GM19023 (cell line): ENCODE data around the gene C12orf43.
"Not testable (repeated sequence)": the region's sequence is repeated elsewhere in the genome, so short reads cannot be mapped to it uniquely, and the experiment has no call there.

Experiments used
- ATAC-seq: cut with Tn5 transposase; IDR thresholded peaks from one replicate; pipeline ENCODE4 v1.9.1; 2021; ENCODE audit warnings: mild to moderate bottlenecking, moderate library complexity; ENCODE audit not compliant: unreplicated experiment

The C12orf43 gene

DNA sequence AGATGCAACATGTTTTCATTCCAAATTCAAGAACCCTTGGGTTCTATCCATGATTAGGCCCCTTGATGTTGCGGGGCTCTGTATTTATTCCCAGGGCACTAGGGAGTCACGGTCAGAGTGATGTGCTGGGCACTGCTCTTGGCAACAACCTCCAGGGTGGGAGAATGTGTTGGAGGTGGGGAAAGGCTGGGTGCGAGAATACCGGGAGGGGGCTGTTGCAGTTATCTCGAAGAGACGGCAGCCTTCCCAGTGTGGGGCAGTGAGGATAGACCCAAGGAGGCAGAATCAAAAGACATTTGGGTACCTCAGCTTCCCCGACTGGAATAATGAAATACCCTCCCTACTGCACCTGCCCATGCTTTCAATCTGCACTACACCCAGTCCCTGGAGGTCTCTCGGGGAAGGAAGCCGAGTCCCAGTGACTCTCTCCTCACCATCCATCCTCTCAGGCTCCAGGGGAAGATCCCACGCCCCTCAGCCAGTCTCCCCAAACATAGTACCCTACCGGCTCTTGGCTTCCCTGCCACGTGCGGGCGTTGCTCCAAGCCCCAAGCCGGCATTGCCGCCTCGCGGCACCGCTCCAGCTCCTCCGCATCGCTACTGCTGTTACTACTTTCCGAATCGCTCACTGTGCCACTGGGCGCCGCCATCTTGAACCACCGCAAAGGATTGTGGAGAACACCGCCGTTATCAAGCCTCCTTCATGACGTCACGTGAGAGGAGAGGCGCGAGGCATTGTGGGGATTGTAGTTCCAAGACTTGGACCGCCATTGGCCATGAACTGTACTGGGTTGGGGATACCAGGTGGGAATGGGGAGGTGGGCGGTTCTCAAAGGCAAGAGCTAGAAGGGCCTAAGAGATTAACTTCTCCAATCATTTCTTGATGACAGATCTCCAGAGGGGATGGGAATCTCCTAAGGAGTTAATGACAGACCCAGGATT is at the start of gene C12orf43:
Gene C12orf43, minus strand, starts transcription at position 663 of the 942 bp plus-strand sequence. Its CDS starts 13 bp downstream, at position 650.
- peak; percentile 98 for ATAC-seq

- ATAC-seq: no peak
Measured at GRCh38 chr12:121065345-121065744, 49.1 kb upstream of the C12orf43 start.

DNA sequence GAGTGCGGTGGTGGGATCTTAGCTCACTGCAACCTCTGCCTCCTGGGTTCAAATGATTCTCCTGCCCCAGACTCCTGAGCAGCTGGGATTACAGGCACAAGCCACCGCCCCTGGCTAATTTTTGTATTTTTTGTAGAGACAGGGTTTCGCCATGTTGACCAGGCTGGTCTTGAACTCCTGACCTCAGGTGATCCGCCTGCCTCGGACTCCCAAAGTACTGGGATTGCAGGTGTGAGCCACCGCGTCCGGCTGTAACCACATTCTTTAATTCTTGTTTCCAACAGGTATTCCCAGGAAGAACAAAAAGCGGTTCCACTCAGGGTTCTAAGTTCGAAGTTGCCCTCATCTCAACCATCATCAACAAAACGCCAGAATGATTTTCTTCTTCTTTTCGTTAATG is 48.3 kb upstream of the C12orf43 start:
- ATAC-seq: not testable (repeated sequence)

DNA sequence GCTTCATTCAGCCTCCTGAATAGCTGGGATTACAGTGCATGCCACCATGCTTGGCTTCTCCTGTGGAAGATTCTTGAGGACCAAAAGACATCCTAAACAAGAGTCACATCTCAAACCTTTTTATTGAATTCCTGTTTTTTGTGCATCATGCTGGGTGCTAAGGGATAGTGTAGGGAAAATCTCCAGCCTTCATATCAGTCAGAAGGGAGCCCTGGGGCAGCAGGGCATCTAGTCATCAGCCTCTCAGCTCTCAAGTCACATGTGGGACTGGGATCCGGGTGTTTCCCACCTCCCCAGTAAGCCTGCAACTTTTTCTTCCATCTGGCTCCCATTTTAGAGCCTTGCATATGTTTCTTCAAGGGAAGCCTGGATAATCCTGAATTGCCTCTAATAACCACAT is 47.8 kb upstream of the C12orf43 start:
- ATAC-seq: no peak

GRCh38 chr12:121062391-121063045 is 46.2 kb upstream of the C12orf43 start:
- ATAC-seq: no peak

DNA sequence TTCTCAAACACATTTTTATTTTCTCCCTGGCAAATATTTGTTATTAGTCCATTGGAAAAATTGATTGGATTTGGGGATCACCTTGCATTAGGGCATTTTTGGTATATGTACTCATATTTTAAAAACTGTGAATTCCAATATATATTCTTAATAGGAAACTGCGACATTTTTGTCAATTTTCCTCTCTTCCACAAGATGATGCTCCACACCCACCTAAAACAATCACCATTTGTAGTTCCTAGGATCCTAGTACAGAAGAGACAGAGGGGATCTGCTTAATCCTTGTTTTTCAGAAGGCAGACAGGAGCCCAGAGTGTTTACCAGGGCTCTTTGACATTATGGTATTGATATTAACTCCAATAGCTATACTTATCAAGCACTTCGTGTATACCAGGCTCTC is 45.5 kb upstream of the C12orf43 start:
- no peak for ATAC-seq

- peak; percentile 80 for ATAC-seq
Measured at GRCh38 chr12:121060149-121061001, 44.1 kb upstream of the C12orf43 start.

GRCh38 chr12:121059031-121059898 is 43.0 kb upstream of the C12orf43 start:
- peak; percentile 15 for ATAC-seq

GRCh38 chr12:121057794-121058193 is 41.5 kb upstream of the C12orf43 start:
- no peak for ATAC-seq

DNA sequence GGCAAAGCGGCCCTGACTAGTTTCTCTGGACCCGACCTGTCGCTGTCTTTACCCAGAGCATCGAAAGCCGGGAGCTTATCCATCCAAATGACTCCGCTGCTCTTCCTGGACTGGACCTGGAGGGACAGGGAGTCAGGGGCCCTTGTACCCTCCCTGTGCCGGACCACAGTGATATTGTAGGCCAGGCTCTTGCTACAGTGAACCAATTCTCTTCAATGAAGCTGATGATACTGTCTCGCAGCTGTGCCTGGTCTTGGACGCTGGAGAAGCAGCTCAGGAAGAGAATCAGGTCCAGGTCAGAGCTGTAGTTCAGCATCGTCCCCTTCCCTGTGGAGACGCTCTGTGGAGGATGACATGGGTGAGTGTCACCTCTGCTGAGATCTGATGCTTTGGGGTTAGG is 37.4 kb upstream of the C12orf43 start:
- no peak for ATAC-seq

GRCh38 chr12:121050725-121051124 is 34.4 kb upstream of the C12orf43 start:
- ATAC-seq: no peak

GRCh38 chr12:121048442-121048841 is 32.2 kb upstream of the C12orf43 start:
- ATAC-seq: no peak

- not testable (repeated sequence) for ATAC-seq
Measured at GRCh38 chr12:121047400-121047799, 31.1 kb upstream of the C12orf43 start.

GRCh38 chr12:121043067-121043466 is 26.8 kb upstream of the C12orf43 start:
- ATAC-seq: no peak

- ATAC-seq: peak; percentile 79
Measured at GRCh38 chr12:121038861-121039668, 22.8 kb upstream of the C12orf43 start, which contains the start of gene OASL. Gene OASL, minus strand, starts transcription at chr12:121039246. Its CDS starts 275 bp downstream, at chr12:121038971.

DNA sequence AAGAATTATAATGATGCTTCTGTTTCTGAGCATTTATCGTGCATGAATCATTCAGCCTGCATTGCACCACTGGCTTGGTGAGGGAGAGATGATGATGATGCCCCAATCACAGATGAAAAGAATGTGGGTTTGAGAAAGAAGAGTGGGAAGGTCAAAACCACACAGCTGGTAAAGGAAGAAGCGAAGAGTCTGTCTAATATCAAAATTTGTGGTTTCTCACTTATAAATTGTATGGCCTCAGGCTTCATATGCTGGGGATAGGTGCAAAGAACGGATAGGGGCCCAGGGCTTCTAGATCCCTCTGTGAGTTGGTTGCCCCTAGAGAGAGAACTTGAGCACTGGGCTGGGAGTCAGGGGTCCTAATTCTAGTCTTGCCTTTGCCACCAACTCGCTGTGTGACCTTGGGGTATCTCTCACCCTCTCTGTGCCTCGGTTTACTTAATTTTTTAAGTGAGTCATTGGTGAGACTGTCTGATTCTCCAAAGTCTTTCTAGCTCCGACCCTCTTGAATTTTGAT is 20.6 kb upstream of the C12orf43 start:
- no peak for ATAC-seq

DNA sequence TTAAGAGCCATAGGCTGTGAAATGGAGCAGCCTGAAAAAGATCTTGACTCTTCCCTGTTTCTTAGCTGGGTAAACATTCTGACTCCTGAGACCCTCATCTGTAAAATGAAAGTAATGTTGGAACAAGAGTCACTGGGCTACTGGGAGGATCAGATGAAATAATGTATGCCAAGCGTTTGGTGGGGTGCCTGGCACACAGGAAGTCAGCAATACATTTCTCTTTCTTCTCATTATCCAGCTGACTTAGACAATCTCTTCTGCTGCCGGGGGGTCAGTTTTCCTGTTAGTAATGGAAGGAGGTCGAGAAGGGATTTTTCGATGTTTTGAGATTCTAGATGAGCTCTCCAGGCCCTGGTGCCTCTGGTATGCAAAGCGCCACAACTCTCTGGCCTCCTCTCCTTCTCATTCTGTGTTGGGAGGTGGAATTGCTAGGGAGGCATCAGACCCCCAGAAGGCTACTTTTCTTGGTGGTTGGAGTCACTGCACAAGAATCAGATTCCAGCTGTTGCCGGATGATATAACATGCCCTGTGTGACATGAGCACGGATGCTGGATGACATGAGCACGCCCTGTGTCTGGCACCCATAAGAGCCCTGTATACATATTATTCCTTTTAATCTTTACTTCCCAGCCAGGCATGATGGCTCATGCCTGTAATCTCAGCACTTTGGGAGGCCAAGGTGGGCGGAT is 18.5 kb upstream of the C12orf43 start:
- no peak for ATAC-seq

- ATAC-seq: no peak
Measured at GRCh38 chr12:121033625-121034349, 17.5 kb upstream of the C12orf43 start.
